ENCODE data around the gene MRFAP1.
"Not testable (repeated sequence)": the region's sequence is repeated elsewhere in the genome, so short reads cannot be mapped to it uniquely, and the experiment has no call there.

The MRFAP1 gene

GRCh38 chr4:6662591-6662990, 22.1 kb downstream of the MRFAP1 start:
- ChIA-PET POLR2A (no interaction called here), CTCF (interaction anchor here (1.3 to 2.5 kb wide), 3 partner anchors 9 to 25 kb away, joined by 3 to 14 read pairs (median 4); a partner anchor contains a TSS)
- DNase-seq (ENCODE audit: extremely low spot score), result no peak
- TF ChIP-seq CTCF (IDR thresholded peaks at IDR 0.05; ENCODE audit: control extremely low read depth, extremely low read depth, low read depth, missing control alignments), result no peak

- no peak for DNase-seq (ENCODE audit: extremely low spot score)
- ChIA-PET CTCF (interaction anchor here (0.8 to 2.5 kb wide), 5 partner anchors 8 to 40 kb away, joined by 3 to 14 read pairs (median 3); a partner anchor contains a TSS), POLR2A (no interaction called here)
- TF ChIP-seq CTCF (IDR thresholded peaks at IDR 0.05; ENCODE audit: control extremely low read depth, extremely low read depth, low read depth, missing control alignments), result no peak
These were observed 23.3 kb downstream of the MRFAP1 start for GRCh38 chr4:6663596-6664393.

- POLR2A ChIA-PET, result no interaction called here
- no peak for TF ChIP-seq CTCF (IDR thresholded peaks at IDR 0.05; ENCODE audit: control extremely low read depth, extremely low read depth, low read depth, missing control alignments)
- CTCF ChIA-PET, result no interaction called here
- DNase-seq (ENCODE audit: extremely low spot score), result no peak
These were observed 24.8 kb downstream of the MRFAP1 start for GRCh38 chr4:6665320-6665654.

GRCh38 chr4:6668391-6668790, 27.9 kb downstream of the MRFAP1 start:
- ChIA-PET POLR2A (interaction anchor here (0.7 kb wide), 1 partner anchor 93 kb away, joined by 3 read pairs; the partner anchor contains the start of gene MAN2B2), CTCF (no interaction called here)
- TF ChIP-seq CTCF (IDR thresholded peaks at IDR 0.05; ENCODE audit: control extremely low read depth, extremely low read depth, low read depth, missing control alignments), result no peak
- no peak for DNase-seq (ENCODE audit: extremely low spot score)

- no peak for DNase-seq (ENCODE audit: extremely low spot score)
- CTCF ChIA-PET, result interaction anchor here (1.0 to 1.9 kb wide), 3 partner anchors 8 to 45 kb away, joined by 3 to 4 read pairs (median 3); partner anchors contain the start of gene BLOC1S4
- POLR2A ChIA-PET, result no interaction called here
- TF ChIP-seq CTCF (IDR thresholded peaks at IDR 0.05; ENCODE audit: control extremely low read depth, extremely low read depth, low read depth, missing control alignments), result no peak
These were observed 31.2 kb downstream of the MRFAP1 start for GRCh38 chr4:6671648-6672047.

GRCh38 chr4:6672131-6672530, 31.6 kb downstream of the MRFAP1 start:
- POLR2A ChIA-PET, result no interaction called here
- CTCF ChIA-PET, result interaction anchor here (1.0 to 1.9 kb wide), 3 partner anchors 8 to 44 kb away, joined by 3 to 4 read pairs (median 3); partner anchors contain the start of gene BLOC1S4
- DNase-seq (ENCODE audit: extremely low spot score), result no peak
- no peak for TF ChIP-seq CTCF (IDR thresholded peaks at IDR 0.05; ENCODE audit: control extremely low read depth, extremely low read depth, low read depth, missing control alignments)

- CTCF ChIA-PET, result interaction anchor here (1.0 to 2.9 kb wide), 3 partner anchors 16 to 47 kb away, joined by 3 to 13 read pairs (median 4); partner anchors contain the start of gene BLOC1S4
- POLR2A ChIA-PET, result interaction anchor here (0.6 to 2.3 kb wide), 3 partner anchors 14 to 45 kb away, joined by 3 to 11 read pairs (median 3); partner anchors contain the start of gene MRFAP1
- not testable (repeated sequence) for DNase-seq (ENCODE audit: extremely low spot score)
These were observed 32.2 kb downstream of the MRFAP1 start for GRCh38 chr4:6672541-6673190.

GRCh38 chr4:6673191-6673659, 32.7 kb downstream of the MRFAP1 start:
- CTCF ChIA-PET, result interaction anchor here (1.0 to 3.5 kb wide), 6 partner anchors 10 to 200 kb away, joined by 3 to 26 read pairs (median 12); partner anchors contain the start of gene BLOC1S4
- DNase-seq (ENCODE audit: extremely low spot score), result not testable (repeated sequence)
- POLR2A ChIA-PET, result interaction anchor here (0.6 to 2.3 kb wide), 5 partner anchors 14 to 46 kb away, joined by 3 to 11 read pairs (median 3); partner anchors contain the start of gene MRFAP1

All from GM10248 (cell line).